Activated naive CD8-positive, alpha-beta T cell treated with anti-CD3 and anti-CD28 coated beads, Interleukin-2, amount 50 U/mL, for 24 hours (primary cell): ENCODE measurements around the gene TBL3.

Source experiments
- ATAC-seq: fragments of 150-1000 bp; cut with Tn5 transposase; one replicate; pipeline ENCODE4 v1.10.0; 2021
- DNase-seq: peaks from one replicate; pipeline ENCODE4 v3.0.0; 2021
- H3K27ac Mint-ChIP-seq: one replicate; pipeline ENCODE4 v1.8.0; 2021; ENCODE audit warnings: mild to moderate bottlenecking, mixed read lengths
- H3K27me3 Mint-ChIP-seq: one replicate; pipeline ENCODE4 v1.8.0; 2021; ENCODE audit warnings: mixed read lengths
- H3K36me3 Mint-ChIP-seq: one replicate; pipeline ENCODE4 v1.8.0; 2021; ENCODE audit warnings: low read depth, mixed read lengths
- H3K4me1 Mint-ChIP-seq: one replicate; pipeline ENCODE4 v1.8.0; 2021; ENCODE audit warnings: mixed read lengths
- H3K4me3 Mint-ChIP-seq: one replicate; pipeline ENCODE4 v1.8.0; 2021; ENCODE audit warnings: mild to moderate bottlenecking, moderate library complexity, mixed read lengths
- H3K9me3 Mint-ChIP-seq: one replicate; pipeline ENCODE4 v1.8.0; 2021; ENCODE audit warnings: mixed read lengths

Gene TBL3

GRCh38 chr16:1980770-1981087 lies 8.9 kb downstream of the TBL3 start:
- Mint-ChIP-seq H3K9me3 (no peaks in the 10 kb centered on the region), H3K27me3 (peaks cover 30% of the 10 kb centered on the region), H3K36me3 (peaks cover 13% of the 10 kb centered on the region), H3K4me1 (peaks cover 17% of the 10 kb centered on the region), H3K4me3 (no peak overlapping the region), H3K27ac (no peak overlapping the region)
- ATAC-seq (no peak), DNase-seq (no peak)

- ATAC-seq (peak; percentile 3), DNase-seq (no peak)
- Mint-ChIP-seq H3K27me3 (peaks cover 30% of the 10 kb centered on the region), H3K4me1 (peaks cover 17% of the 10 kb centered on the region), H3K27ac (peak within 1 kb of the TSS; percentile 10), H3K36me3 (peaks cover 7% of the 10 kb centered on the region), H3K4me3 (no peak within 1 kb of the TSS), H3K9me3 (no peaks in the 10 kb centered on the region)
Measured at GRCh38 chr16:1981398-1981836, 9.6 kb downstream of the TBL3 start, which contains the start of gene NOXO1. NOXO1 (minus strand) TSS chr16:1981469; CDS start chr16:1981179, 290 bp downstream.

DNA sequence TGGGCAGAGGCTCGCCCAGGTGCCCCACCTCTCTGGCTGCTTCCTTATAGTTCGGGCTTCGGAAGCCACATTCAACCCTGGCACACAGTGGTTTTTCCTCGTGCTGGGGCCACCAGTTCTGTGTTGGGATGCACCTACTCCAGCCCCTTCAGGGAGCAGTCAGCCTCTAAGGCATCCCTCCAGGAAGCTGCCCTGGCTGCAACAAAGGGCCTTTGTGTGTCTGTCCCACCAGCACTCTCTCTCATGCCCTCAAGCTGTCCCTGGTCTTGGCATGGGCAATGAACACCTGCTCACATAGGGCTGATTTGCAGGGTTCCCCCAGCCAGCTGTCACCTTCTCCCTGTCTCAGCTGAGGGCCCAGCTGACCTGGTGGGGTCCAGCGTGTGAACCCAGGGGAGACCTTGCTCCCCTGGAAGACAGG lies 10.2 kb downstream of the TBL3 start:
- Mint-ChIP-seq H3K4me3 (no peak overlapping the region), H3K4me1 (peaks cover 17% of the 10 kb centered on the region), H3K27me3 (peaks cover 30% of the 10 kb centered on the region), H3K36me3 (peaks cover 5% of the 10 kb centered on the region), H3K27ac (no peak overlapping the region), H3K9me3 (no peaks in the 10 kb centered on the region)
- DNase-seq (no peak), ATAC-seq (no peak)

DNA sequence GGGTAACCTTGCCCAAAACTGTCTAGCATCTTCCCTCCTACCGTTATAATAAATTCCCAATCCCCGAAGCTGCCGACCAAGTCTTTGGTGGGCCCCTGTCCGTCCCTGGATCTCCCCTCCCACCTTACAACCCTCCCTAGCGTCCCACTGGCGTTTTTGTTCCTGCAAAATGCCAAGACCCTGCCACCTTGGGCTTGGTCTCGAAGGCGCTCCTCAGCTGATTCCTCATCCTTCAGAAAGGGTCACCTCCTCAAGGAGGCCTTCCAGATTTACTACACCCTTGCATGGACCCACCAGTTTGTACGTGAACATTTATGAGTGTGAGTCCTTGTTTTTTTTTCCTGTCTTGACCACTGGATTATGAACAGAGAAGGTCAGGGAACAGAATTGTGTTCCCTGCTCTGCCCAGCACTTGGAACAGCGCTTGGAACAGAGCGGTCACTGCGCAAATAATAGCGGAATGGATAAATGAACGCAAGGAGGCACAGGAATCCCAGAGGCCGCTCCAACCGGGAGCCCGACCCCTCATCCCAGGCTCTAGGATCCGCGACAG lies 11.2 kb downstream of the TBL3 start:
- Mint-ChIP-seq H3K9me3 (no peaks in the 10 kb centered on the region), H3K27ac (no peak overlapping the region)
- ATAC-seq: no peak

GRCh38 chr16:1983544-1984346 lies 11.9 kb downstream of the TBL3 start, which contains the start of gene GFER:
GFER (plus strand) TSS chr16:1984193; CDS start chr16:1984219, 26 bp downstream.
- H3K9me3 Mint-ChIP-seq: no peaks in the 10 kb centered on the region
- DNase-seq: peak; percentile 84

More for the DNA sequence above, 11.2 kb downstream of the TBL3 start:
- Mint-ChIP-seq H3K4me3 (peak overlapping the region; percentile 65), H3K4me1 (peaks cover 17% of the 10 kb centered on the region), H3K27me3 (peaks cover 31% of the 10 kb centered on the region), H3K36me3 (no peaks in the 10 kb centered on the region)
- DNase-seq: no peak

DNA sequence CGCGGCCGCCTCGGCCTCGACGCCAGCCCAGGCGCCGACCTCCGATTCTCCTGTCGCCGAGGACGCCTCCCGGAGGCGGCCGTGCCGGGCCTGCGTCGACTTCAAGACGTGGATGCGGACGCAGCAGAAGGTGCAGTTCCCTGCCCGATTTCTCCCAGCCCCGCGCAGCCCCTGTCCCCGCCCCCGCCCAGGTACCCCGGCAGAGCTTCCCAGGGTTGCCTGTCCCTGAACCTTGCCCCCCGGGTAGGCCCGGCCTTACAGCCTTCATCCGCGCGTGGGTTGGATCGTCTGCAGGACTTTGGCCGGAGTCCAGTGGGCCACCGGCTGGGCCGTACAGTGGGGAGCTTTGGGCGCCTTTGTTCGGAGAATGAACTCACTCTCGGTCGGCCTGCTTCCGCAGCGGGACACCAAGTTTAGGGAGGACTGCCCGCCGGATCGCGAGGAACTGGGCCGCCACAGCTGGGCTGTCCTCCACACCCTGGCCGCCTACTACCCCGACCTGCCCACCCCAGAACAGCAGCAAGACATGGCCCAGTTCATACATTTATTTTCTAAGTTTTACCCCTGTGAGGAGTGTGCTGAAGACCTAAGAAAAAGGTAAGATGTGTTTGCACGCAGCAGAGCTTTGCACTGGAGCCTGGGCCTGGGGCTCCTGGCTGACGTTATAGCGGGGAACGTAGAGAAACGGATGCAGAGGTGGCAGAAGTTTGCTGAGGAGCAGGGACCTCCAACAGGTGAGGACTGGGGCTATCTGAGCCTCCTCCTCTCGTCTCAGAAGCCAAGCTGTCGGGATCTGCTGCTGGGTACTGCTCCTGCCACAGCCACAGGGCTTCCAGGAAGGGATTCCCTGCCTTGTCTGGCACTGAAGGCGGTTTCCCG lies 12.7 kb downstream of the TBL3 start:
- Mint-ChIP-seq H3K4me3 (peak overlapping the region; percentile 81), H3K27me3 (peaks cover 43% of the 10 kb centered on the region), H3K27ac (peak overlapping the region; percentile 49), H3K9me3 (no peaks in the 10 kb centered on the region), H3K4me1 (peaks cover 22% of the 10 kb centered on the region), H3K36me3 (no peaks in the 10 kb centered on the region)
- DNase-seq (no peak), ATAC-seq (peak; percentile 3)

More at GRCh38 chr16:1983544-1984346, 11.9 kb downstream of the TBL3 start, which contains the start of gene GFER:
- Mint-ChIP-seq H3K27me3 (peaks cover 35% of the 10 kb centered on the region), H3K4me1 (peaks cover 17% of the 10 kb centered on the region), H3K36me3 (no peaks in the 10 kb centered on the region), H3K4me3 (peak within 1 kb of the TSS; percentile 81), H3K27ac (peak within 1 kb of the TSS; percentile 49)
- peak; percentile 77 for ATAC-seq

DNA sequence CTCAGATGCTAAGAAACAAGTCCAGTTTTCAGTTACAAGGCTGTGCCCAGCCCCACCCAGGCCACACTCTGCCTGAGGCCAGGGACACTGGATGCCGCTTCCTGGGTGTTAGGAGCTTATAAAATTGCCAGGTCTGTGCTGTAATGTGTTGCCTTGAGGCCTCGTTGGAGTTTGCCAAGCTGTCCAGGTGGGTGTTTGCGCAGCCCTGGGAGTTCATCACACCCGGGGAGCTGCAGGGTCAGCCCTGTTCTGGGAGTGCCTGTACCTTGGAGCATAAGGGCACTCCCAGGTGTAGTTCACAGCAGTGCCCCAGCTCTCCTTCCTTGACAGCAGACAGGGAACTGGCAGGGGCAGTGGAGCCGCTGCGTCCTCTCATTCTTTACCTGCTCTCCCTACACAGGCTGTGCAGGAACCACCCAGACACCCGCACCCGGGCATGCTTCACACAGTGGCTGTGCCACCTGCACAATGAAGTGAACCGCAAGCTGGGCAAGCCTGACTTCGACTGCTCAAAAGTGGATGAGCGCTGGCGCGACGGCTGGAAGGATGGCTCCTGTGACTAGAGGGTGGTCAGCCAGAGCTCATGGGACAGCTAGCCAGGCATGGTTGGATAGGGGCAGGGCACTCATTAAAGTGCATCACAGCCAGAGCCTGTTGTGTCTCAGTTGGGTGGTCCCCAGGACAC lies 13.8 kb downstream of the TBL3 start:
- DNase-seq: no peak
- Mint-ChIP-seq H3K36me3 (no peaks in the 10 kb centered on the region), H3K27ac (no peak overlapping the region), H3K4me1 (peaks cover 26% of the 10 kb centered on the region), H3K27me3 (peaks cover 39% of the 10 kb centered on the region), H3K9me3 (no peaks in the 10 kb centered on the region), H3K4me3 (peak overlapping the region; percentile 81)
- ATAC-seq: no peak

DNA sequence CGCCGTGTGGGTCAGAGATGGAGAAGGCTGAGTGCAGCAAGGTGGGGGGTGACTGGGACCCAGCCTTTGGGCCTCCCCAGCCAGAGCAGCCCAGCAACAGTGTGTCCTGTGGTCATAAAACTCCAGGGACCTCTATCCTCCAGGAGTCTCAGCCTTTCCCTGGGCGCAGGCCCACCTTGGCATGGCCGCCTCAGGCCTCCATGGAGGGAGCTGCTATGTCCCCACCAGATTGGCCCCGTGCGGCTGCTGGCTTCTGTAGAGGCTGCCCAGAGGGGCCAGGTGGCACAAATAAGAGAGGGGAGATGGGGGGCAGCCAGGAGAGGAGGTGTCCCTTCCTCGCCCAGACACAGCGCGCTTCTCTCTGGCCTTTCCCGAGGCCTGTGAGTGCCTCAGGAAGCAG lies 15.3 kb downstream of the TBL3 start:
- Mint-ChIP-seq H3K36me3 (no peaks in the 10 kb centered on the region), H3K27ac (no peak overlapping the region), H3K4me1 (peaks cover 35% of the 10 kb centered on the region), H3K27me3 (peaks cover 24% of the 10 kb centered on the region), H3K9me3 (no peaks in the 10 kb centered on the region), H3K4me3 (no peak overlapping the region)
- DNase-seq (no peak), ATAC-seq (no peak)

- H3K9me3 Mint-ChIP-seq: no peaks in the 10 kb centered on the region
- peaks cover 41% of the 10 kb centered on the region for H3K4me1 Mint-ChIP-seq
- no peak for ATAC-seq
- peaks cover 13% of the 10 kb centered on the region for H3K27me3 Mint-ChIP-seq
- H3K27ac Mint-ChIP-seq: peak within 1 kb of the TSS; percentile 82
- no peak for DNase-seq
- H3K36me3 Mint-ChIP-seq: no peaks in the 10 kb centered on the region
- H3K4me3 Mint-ChIP-seq: peak within 1 kb of the TSS; percentile 70
Measured at GRCh38 chr16:1989209-1990100, 17.6 kb downstream of the TBL3 start, which contains the start of gene SYNGR3. SYNGR3 (plus strand) TSS chr16:1989970; CDS start chr16:1990103, 133 bp downstream.

- ATAC-seq (no peak), DNase-seq (no peak)
- Mint-ChIP-seq H3K4me1 (peaks cover 37% of the 10 kb centered on the region), H3K27ac (no peak overlapping the region), H3K36me3 (no peaks in the 10 kb centered on the region), H3K27me3 (peaks cover 13% of the 10 kb centered on the region), H3K9me3 (no peaks in the 10 kb centered on the region), H3K4me3 (no peak overlapping the region)
Measured at GRCh38 chr16:1990101-1990350, 18.2 kb downstream of the TBL3 start.

DNA sequence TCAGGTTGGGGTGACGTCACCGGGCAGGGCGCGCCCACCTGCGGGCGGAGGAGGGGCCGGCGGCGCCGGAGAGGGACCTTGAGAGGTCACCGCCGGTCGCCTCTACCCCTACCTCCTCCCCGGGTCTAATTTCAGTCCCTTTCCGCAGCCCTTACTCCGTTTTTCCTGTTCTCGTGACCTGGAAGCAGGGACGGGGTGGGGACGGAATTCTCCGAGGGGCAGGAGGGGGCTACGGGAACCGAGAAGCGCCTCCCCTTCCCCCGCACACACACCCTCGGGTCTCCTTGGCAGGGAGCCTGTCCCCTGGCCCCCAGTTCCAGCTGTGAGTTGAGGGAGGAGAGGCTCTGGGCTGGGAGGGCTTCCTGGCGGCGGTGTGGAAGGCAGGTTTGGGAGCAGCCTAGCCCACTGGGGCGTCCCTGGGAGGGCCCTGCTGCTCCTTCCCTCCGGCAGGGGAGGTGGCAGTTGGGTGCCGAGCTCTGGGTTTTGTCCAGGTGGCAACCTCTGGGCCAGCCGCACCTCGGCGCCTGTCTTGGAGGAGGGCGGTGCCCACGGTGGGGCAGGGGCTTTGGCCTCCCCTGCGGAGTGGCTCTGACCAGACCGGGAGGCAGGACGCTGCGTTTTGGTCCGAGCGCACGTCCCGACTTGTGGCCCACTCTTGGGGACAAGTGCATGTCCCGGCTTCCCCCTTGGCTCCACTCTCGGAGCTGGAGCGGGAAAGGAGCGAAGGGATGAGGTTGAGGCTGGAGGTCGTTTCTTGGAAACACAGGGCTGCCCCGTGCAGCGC lies 18.7 kb downstream of the TBL3 start:
- H3K4me3 Mint-ChIP-seq: peak overlapping the region; percentile 70
- no peak for ATAC-seq
- H3K27ac Mint-ChIP-seq: peak overlapping the region; percentile 82
- peaks cover 13% of the 10 kb centered on the region for H3K27me3 Mint-ChIP-seq
- H3K9me3 Mint-ChIP-seq: no peaks in the 10 kb centered on the region
- H3K36me3 Mint-ChIP-seq: no peaks in the 10 kb centered on the region
- H3K4me1 Mint-ChIP-seq: peaks cover 32% of the 10 kb centered on the region
- peak; percentile 64 for DNase-seq

DNA sequence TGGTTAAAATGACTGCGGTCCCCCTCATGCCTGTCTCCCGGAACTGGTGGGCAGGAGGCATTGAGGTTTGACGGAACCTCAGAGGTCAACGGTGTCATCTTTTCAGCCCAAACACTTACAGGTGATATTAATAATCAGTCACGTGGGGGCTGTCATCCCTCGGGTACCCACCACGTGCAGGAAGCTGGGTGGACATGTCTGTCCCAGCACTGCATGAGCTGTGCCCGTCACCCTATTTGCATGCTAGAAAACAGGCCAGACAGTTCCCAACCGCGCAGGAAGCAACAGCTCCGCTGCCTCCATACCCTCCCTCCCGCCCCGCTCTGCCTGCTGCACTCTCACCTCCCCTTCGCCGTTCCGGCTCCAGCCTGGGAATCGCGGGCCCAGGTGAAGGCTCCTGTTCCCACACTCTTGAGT lies 19.3 kb downstream of the TBL3 start:
- Mint-ChIP-seq H3K4me3 (peak overlapping the region; percentile 70), H3K9me3 (no peaks in the 10 kb centered on the region), H3K4me1 (peaks cover 33% of the 10 kb centered on the region), H3K36me3 (no peaks in the 10 kb centered on the region), H3K27me3 (peaks cover 13% of the 10 kb centered on the region), H3K27ac (peak overlapping the region; percentile 82)
- ATAC-seq: peak; percentile 61
- DNase-seq: peak; percentile 69

- Mint-ChIP-seq H3K36me3 (peaks cover under 1% of the 10 kb centered on the region), H3K27me3 (peaks cover 13% of the 10 kb centered on the region), H3K27ac (peak overlapping the region; percentile 82), H3K4me1 (peaks cover 37% of the 10 kb centered on the region), H3K4me3 (peak overlapping the region; percentile 70), H3K9me3 (no peaks in the 10 kb centered on the region)
- ATAC-seq (no peak), DNase-seq (no peak)
Measured at GRCh38 chr16:1991588-1991947, 19.7 kb downstream of the TBL3 start.
